ENCODE measurements around the gene FANCI.
A peak's percentile ranks its signal among the peaks of the same experiment; 100 is the strongest.

The FANCI gene

GRCh38 chr15:89243691-89244573, at the start of gene FANCI:
TSS of gene FANCI (plus strand) at chr15:89243979. CDS start at chr15:89247648, 3,669 bp downstream.
- peak; percentile 95 for DNase-seq (ENCODE audit: low read depth, low spot score)

GRCh38 chr15:89194608-89195007, 49.2 kb upstream of the FANCI start:
- no peak for DNase-seq (ENCODE audit: low read depth, low spot score)

- no peak for DNase-seq (ENCODE audit: low read depth, low spot score)
These were observed 47.9 kb upstream of the FANCI start for GRCh38 chr15:89195836-89196235.

GRCh38 chr15:89196241-89196640, 47.5 kb upstream of the FANCI start:
- DNase-seq (ENCODE audit: low read depth, low spot score): no peak

GRCh38 chr15:89196994-89197393, 46.8 kb upstream of the FANCI start:
- no peak for DNase-seq (ENCODE audit: low read depth, low spot score)

DNA sequence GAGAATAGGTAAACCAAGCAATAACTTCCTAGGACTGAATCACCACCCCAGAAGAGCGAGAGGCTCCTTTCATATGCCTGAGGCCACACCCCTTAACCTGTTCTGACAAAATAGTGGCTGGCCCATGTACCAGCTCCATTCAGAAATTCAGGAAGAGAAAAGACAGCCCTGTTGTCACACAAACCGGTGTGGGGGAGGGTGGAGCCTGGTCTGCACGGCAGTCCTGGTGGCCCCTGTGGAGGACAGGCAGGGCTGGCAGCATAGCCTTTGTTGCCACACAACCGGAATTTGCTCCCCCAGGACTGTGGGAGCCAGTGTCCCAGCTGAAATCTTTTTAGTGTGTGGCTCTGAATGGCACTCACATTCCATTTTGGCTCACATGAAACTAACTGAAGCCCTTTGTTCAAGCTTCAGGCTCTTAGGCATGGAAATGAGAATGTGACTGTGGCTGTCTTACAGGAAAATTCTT, 46.2 kb upstream of the FANCI start:
- DNase-seq (ENCODE audit: low read depth, low spot score): no peak

- DNase-seq (ENCODE audit: low read depth, low spot score): no peak
These were observed 45.6 kb upstream of the FANCI start for GRCh38 chr15:89198196-89198595.

DNA sequence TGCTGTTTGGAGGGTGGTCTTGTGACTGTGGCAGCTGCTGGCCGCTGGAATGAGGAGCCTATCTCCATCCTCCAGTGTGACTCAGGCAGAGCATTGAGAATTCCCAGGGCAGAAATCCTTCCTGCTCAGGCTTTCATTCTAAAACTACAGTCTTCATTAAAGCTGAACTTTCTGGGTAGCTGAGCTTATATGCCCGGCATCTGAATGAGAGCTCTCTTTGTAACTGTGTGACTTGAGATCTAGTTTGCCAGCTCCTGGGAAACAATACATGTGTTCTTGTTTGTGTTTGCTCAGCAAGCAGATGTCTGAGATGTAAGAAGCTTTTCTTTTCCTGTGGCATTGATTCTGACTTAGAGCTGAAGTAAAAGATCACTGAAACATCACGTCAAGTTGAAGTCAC, 44.8 kb upstream of the FANCI start:
- DNase-seq (ENCODE audit: low read depth, low spot score): no peak

GRCh38 chr15:89199746-89200145, 44.0 kb upstream of the FANCI start:
- DNase-seq (ENCODE audit: low read depth, low spot score): no peak

GRCh38 chr15:89200182-89200581, 43.6 kb upstream of the FANCI start:
- DNase-seq (ENCODE audit: low read depth, low spot score): no peak

DNA sequence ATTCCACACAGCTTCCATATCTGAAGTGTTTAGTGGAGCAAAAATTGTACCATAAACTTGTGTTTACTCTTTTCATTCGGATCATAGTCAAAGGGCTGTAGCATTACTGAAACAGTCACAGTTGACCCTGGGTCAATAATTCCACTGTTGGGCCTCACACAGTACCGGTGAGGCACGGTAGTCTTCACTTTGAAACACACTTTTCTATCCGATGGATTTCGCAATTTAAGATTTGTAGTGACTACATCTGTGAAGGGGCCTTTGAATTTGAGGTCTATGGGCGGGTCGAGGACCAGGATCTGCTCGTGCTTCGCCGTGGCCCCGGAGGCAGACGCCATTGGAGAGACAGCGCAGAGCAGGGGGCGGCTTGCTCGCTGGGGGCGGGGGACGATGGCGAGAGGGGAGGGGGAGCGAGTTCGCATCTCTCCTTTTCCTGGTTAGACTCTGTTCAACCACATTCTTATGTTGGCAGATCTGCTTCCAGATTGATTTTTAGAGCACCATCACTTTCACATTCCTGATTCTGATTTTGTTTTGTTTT, 42.2 kb upstream of the FANCI start:
- DNase-seq (ENCODE audit: low read depth, low spot score): no peak

GRCh38 chr15:89203705-89204273, 40.0 kb upstream of the FANCI start:
- no peak for DNase-seq (ENCODE audit: low read depth, low spot score)

GRCh38 chr15:89205991-89206585, 37.7 kb upstream of the FANCI start:
- no peak for DNase-seq (ENCODE audit: low read depth, low spot score)

DNA sequence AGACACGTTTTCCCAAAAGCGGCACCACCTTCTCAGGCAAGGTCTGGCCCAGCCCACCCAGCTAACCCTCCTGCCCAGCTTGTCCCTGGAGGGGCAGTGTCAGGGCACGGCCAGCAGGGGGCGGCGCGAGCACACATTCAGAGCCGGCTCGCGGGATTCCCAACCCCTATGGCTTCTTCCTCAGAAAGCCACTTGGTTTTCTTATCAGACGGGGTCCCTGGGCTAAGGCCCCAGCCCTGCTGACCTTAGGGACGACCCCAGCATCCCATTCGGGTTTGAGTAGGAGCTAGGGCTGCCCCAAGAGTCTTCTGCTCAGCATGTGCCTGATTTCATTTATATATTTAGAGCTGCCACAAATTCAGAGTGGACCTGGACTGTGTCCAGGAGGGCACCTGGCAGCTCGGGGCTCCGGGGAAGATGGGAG, 36.9 kb upstream of the FANCI start:
- peak; percentile 35 for DNase-seq (ENCODE audit: low read depth, low spot score)

DNA sequence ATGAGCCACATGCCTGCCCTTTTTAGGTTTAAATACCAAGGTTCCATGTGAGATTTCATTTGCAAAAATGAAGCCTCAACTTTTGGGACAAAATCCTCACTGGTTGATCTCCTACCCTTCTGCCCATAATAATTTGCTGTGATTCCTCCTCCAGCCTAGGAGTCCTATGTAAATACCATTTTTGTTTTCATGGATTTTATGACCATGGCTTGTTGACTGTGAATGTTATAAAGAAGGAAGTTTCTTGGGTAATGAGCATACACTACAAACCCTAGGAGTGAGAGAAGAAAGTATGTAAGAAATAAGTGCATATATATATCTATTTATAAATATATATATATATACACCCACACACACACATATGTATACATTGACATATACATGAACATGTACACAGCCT, 35.5 kb upstream of the FANCI start:
- no peak for DNase-seq (ENCODE audit: low read depth, low spot score)

DNA sequence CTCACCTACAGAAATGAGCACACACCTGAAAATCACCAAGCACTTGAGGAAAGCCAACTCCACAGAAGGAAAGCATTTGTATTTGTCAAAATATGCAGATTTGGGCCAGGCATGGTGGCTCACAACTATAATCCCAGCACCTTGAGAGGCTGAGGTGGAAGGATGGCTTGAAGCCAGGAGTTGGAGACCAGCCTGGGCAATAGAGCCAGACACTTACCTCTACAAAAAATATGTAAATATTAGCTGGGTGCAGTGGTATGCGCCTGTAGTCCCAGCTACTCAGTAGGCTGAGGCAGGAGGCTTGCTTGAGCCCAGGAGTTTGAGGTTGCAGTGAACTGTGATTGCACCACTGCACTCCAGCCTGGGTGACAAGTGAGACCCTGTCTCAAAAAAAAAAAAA, 34.7 kb upstream of the FANCI start:
- no peak for DNase-seq (ENCODE audit: low read depth, low spot score)

DNA sequence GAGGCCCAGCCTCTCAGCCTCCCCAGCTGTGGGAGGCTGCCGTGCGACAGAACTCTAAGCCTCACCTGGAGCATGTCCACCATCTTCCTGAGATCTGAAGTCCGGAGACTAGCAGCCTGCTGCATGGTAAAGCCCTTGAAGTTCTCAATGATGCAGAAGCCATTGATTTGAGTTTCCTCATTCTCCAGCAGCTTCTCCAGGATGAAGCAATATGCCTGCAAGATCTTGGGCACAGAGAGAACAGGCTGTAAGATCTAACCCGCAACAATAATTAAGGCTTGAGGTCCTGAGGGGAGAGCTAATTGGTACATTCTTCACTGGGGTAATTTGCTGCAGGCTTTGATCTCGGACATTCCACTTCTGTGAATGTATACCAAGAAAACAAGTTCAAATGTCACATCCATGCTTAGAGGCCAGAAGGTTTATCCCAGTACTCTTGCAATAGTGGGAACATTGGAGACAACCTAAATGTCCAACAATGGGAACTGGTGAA, 32.1 kb upstream of the FANCI start:
- no peak for DNase-seq (ENCODE audit: low read depth, low spot score)

DNA sequence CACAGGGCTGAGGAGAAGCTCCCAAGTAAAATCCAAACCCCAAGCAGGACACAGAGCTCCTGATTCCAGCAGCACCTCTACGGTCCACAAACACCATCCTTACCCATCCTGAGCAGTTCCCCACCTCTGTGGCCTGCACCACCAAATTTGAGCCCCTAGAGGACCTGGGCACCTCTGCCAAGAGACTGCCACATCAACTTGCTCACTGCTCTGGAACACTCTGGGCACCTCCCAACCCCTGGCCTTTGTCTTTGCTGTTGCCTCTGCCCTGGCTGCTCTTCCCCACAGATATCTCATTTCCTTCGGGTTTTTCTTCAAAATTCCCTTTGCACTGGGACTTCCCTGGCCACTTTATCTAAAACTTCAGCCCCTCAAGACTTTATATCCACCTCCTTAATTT, 28.2 kb upstream of the FANCI start:
- no peak for DNase-seq (ENCODE audit: low read depth, low spot score)

GRCh38 chr15:89217031-89217430, 26.7 kb upstream of the FANCI start:
- no peak for DNase-seq (ENCODE audit: low read depth, low spot score)

- no peak for DNase-seq (ENCODE audit: low read depth, low spot score)
These were observed 25.9 kb upstream of the FANCI start for GRCh38 chr15:89217686-89218376.

GRCh38 chr15:89218531-89218930, 25.2 kb upstream of the FANCI start:
- DNase-seq (ENCODE audit: low read depth, low spot score): no peak

GRCh38 chr15:89221543-89221942, 22.2 kb upstream of the FANCI start, which contains the start of gene RLBP1:
TSS of gene RLBP1 (minus strand) at chr15:89221579. CDS start at chr15:89218975, 2,604 bp downstream.
- DNase-seq (ENCODE audit: low read depth, low spot score): no peak
